ENCODE results near the gene DBT. TPM values are rescaled to one million over a fixed set of nuclear protein-coding genes. Genes with fewer than 3 reads are reported as not detected.

Gene DBT
- polyA plus RNA-seq, 1 donor from 2014 or later: 9.0 TPM

DNA sequence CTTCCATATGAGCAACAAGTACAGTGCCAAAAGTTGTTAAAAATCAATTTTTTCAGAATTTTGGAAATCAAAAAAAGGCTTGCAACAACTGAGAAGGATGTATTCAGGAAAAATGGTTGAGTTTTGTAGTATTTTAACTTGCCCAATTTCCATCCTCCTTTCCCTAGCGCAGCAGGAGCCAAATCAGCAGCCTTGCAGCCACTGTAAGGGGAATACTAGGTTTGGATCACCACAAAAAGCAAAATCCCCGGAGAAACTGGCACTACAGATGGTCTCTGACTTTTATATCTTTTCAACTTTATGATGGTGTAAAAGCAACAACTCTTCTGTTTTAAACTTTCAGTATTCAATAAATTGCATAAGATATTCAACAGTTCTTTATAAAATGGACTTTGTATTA lies 17.9 kb downstream of the DBT start:
- no peaks in the 10 kb centered on the region for H3F3A ChIP-seq (ENCODE audit: insufficient read depth, low read length, poor library complexity, severe bottlenecking)
- no peaks in the 10 kb centered on the region for H3K9me2 ChIP-seq (ENCODE audit: insufficient read depth, low read length)
- H3K27ac ChIP-seq (ENCODE audit: low read length): no peak overlapping the region
- TF ChIP-seq RAD21 (conservative IDR thresholded peaks at IDR 0.05): no peak
- TF ChIP-seq MXI1 (conservative IDR thresholded peaks at IDR 0.05; ENCODE audit: poor library complexity, severe bottlenecking): no peak
- no peak for TF ChIP-seq REST (IDR thresholded peaks at IDR 0.05; ENCODE audit: borderline replicate concordance)
- TF ChIP-seq POLR2AphosphoS5 (IDR thresholded peaks at IDR 0.05): no peak
- no peak for TF ChIP-seq TAF1 (IDR thresholded peaks at IDR 0.05; ENCODE audit: low read depth)
- no peak for TF ChIP-seq EP300 (conservative IDR thresholded peaks at IDR 0.05; ENCODE audit: poor library complexity, severe bottlenecking)
- no peak for TF ChIP-seq EZH2 (IDR thresholded peaks at IDR 0.05; ENCODE audit: borderline replicate concordance, insufficient read depth, low read length, poor library complexity, severe bottlenecking)
- no peak for TF ChIP-seq SMC3 (conservative IDR thresholded peaks at IDR 0.05; ENCODE audit: poor library complexity)
- TF ChIP-seq, protein P1, sequence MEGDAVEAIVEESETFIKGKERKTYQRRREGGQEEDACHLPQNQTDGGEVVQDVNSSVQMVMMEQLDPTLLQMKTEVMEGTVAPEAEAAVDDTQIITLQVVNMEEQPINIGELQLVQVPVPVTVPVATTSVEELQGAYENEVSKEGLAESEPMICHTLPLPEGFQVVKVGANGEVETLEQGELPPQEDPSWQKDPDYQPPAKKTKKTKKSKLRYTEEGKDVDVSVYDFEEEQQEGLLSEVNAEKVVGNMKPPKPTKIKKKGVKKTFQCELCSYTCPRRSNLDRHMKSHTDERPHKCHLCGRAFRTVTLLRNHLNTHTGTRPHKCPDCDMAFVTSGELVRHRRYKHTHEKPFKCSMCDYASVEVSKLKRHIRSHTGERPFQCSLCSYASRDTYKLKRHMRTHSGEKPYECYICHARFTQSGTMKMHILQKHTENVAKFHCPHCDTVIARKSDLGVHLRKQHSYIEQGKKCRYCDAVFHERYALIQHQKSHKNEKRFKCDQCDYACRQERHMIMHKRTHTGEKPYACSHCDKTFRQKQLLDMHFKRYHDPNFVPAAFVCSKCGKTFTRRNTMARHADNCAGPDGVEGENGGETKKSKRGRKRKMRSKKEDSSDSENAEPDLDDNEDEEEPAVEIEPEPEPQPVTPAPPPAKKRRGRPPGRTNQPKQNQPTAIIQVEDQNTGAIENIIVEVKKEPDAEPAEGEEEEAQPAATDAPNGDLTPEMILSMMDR (IDR thresholded peaks at IDR 0.05; ENCODE audit: poor library complexity, severe bottlenecking): no peak
- H3K9ac ChIP-seq (ENCODE audit: low read length): no peak overlapping the region
- no peak overlapping the region for H3K4me3 ChIP-seq (ENCODE audit: low read length)
- H3K36me3 ChIP-seq (ENCODE audit: insufficient read depth, low read length): no peaks in the 10 kb centered on the region
- no peaks in the 10 kb centered on the region for H3K79me2 ChIP-seq (replicated peaks; ENCODE audit: insufficient read depth, low read length)
- no peak overlapping the region for H3K4me2 ChIP-seq (ENCODE audit: low read length)
- H2AFZ ChIP-seq (ENCODE audit: low read depth, low read length): no peak overlapping the region
- no peaks in the 10 kb centered on the region for H3K9me3 ChIP-seq (ENCODE audit: low read length)
- no peaks in the 10 kb centered on the region for H4K20me1 ChIP-seq (ENCODE audit: insufficient read depth)
- no peaks in the 10 kb centered on the region for H3K27me3 ChIP-seq (ENCODE audit: insufficient read depth, low read depth, low read length)

GRCh38 chr1:100230765-100231164 lies 18.9 kb downstream of the DBT start:
- Histone ChIP-seq H3K9me3 (ENCODE audit: low read length) (no peaks in the 10 kb centered on the region), H4K20me1 (ENCODE audit: insufficient read depth) (no peaks in the 10 kb centered on the region), H3F3A (ENCODE audit: insufficient read depth, low read length, poor library complexity, severe bottlenecking) (no peaks in the 10 kb centered on the region), H3K4me3 (ENCODE audit: low read length) (no peak overlapping the region), H3K36me3 (ENCODE audit: insufficient read depth, low read length) (no peaks in the 10 kb centered on the region), H3K27ac (ENCODE audit: low read length) (no peak overlapping the region), H3K4me2 (ENCODE audit: low read length) (no peak overlapping the region), H3K9me2 (ENCODE audit: insufficient read depth, low read length) (no peaks in the 10 kb centered on the region), H3K27me3 (ENCODE audit: insufficient read depth, low read depth, low read length) (no peaks in the 10 kb centered on the region), H2AFZ (ENCODE audit: low read depth, low read length) (no peak overlapping the region), H3K79me2 (replicated peaks; ENCODE audit: insufficient read depth, low read length) (no peaks in the 10 kb centered on the region), H3K9ac (ENCODE audit: low read length) (no peak overlapping the region)
- TF ChIP-seq, protein P1 (IDR thresholded peaks at IDR 0.05; ENCODE audit: poor library complexity, severe bottlenecking): no peak
- TF ChIP-seq EZH2 (IDR thresholded peaks at IDR 0.05; ENCODE audit: borderline replicate concordance, insufficient read depth, low read length, poor library complexity, severe bottlenecking) (no peak), EP300 (conservative IDR thresholded peaks at IDR 0.05; ENCODE audit: poor library complexity, severe bottlenecking) (no peak), TAF1 (IDR thresholded peaks at IDR 0.05; ENCODE audit: low read depth) (no peak), POLR2AphosphoS5 (IDR thresholded peaks at IDR 0.05) (no peak), RAD21 (conservative IDR thresholded peaks at IDR 0.05) (no peak)
